ENCODE data around the gene SEPTIN12.

The SEPTIN12 gene

GRCh38 chr16:4795181-4795827 is 7.2 kb upstream of the SEPTIN12 start, which contains the start of gene SMIM22:
TSS of gene SMIM22 (plus strand) at chr16:4795369. CDS start at chr16:4795735, 366 bp downstream.
- no peak for TF ChIP-seq CTCF (IDR thresholded peaks at IDR 0.05; ENCODE audit: borderline replicate concordance, control extremely low read depth, extremely low read depth, insufficient read depth, missing control alignments)
- no peak for DNase-seq (ENCODE audit: low spot score)

GRCh38 chr16:4792951-4793513 is 4.9 kb upstream of the SEPTIN12 start:
- TF ChIP-seq CTCF (IDR thresholded peaks at IDR 0.05; ENCODE audit: borderline replicate concordance, control extremely low read depth, extremely low read depth, insufficient read depth, missing control alignments), result no peak
- no peak for DNase-seq (ENCODE audit: low spot score)
- in situ Hi-C loops (cut with MboI; ENCODE audit: low sequenced_read_pairs, unreplicated experiment), result no loop called here

More at GRCh38 chr16:4795181-4795827, 7.2 kb upstream of the SEPTIN12 start, which contains the start of gene SMIM22:
- in situ Hi-C loops (cut with MboI; ENCODE audit: low sequenced_read_pairs, unreplicated experiment), result no loop called here

GRCh38 chr16:4790871-4791270 is 2.7 kb upstream of the SEPTIN12 start:
- no peak for TF ChIP-seq CTCF (IDR thresholded peaks at IDR 0.05; ENCODE audit: borderline replicate concordance, control extremely low read depth, extremely low read depth, insufficient read depth, missing control alignments)
- no peak for DNase-seq (ENCODE audit: low spot score)
- in situ Hi-C loops (cut with MboI; ENCODE audit: low sequenced_read_pairs, unreplicated experiment), result no loop called here

GRCh38 chr16:4790261-4790660 is 2.1 kb upstream of the SEPTIN12 start:
- in situ Hi-C loops (cut with MboI; ENCODE audit: low sequenced_read_pairs, unreplicated experiment), result no loop called here
- TF ChIP-seq CTCF (IDR thresholded peaks at IDR 0.05; ENCODE audit: borderline replicate concordance, control extremely low read depth, extremely low read depth, insufficient read depth, missing control alignments), result no peak
- no peak for DNase-seq (ENCODE audit: low spot score)

- no peak for DNase-seq (ENCODE audit: low spot score)
- TF ChIP-seq CTCF (IDR thresholded peaks at IDR 0.05; ENCODE audit: borderline replicate concordance, control extremely low read depth, extremely low read depth, insufficient read depth, missing control alignments), result no peak
- in situ Hi-C loops (cut with MboI; ENCODE audit: low sequenced_read_pairs, unreplicated experiment), result no loop called here
These were observed 765 bp upstream of the SEPTIN12 start for GRCh38 chr16:4788910-4789309.

- no peak for DNase-seq (ENCODE audit: low spot score)
- no peak for TF ChIP-seq CTCF (IDR thresholded peaks at IDR 0.05; ENCODE audit: borderline replicate concordance, control extremely low read depth, extremely low read depth, insufficient read depth, missing control alignments)
- in situ Hi-C loops (cut with MboI; ENCODE audit: low sequenced_read_pairs, unreplicated experiment), result no loop called here
These were observed 344 bp upstream of the SEPTIN12 start for GRCh38 chr16:4788489-4788889.
